H1 (cell line): Measurements from ENCODE around the gene RRP1. TPM values are rescaled to one million over a fixed set of nuclear protein-coding genes. Genes with fewer than 3 reads are reported as not detected.

Source experiments
- ATF2 ChIP-seq: IDR thresholded peaks from 2 replicates; pipeline ENCODE4 v1.6.1; 2012; ENCODE audit warnings: low read length, inconsistent platforms
- BACH1 ChIP-seq: IDR thresholded peaks from 2 replicates; pipeline ENCODE4 v1.6.1; 2012; ENCODE audit warnings: low read length, improper control_type of control experiment
- HDAC6 ChIP-seq: IDR thresholded peaks from one replicate; pipeline ENCODE4 v1.7.1; 2012; ENCODE audit warnings: low read depth, mild to moderate bottlenecking, inconsistent platforms, low read length, moderate library complexity
- KDM4A ChIP-seq: IDR thresholded peaks from one replicate; pipeline ENCODE4 v1.7.1; 2012; ENCODE audit warnings: low read depth, mild to moderate bottlenecking, moderate library complexity, low read length, inconsistent platforms; ENCODE audit not compliant: severe bottlenecking
- RBBP5 ChIP-seq: IDR thresholded peaks from 2 replicates; pipeline ENCODE4 v1.7.1; 2012; ENCODE audit warnings: low read depth, mild to moderate bottlenecking, inconsistent platforms, low read length, moderate library complexity, borderline replicate concordance
- RFX5 ChIP-seq: IDR thresholded peaks from 2 replicates; pipeline ENCODE4 v1.6.1; 2011; ENCODE audit warnings: low read depth, low read length, improper control_type of control experiment, borderline replicate concordance
- RXRA ChIP-seq: IDR thresholded peaks from 2 replicates; pipeline ENCODE4 v1.6.1; 2011; ENCODE audit warnings: low read depth, mild to moderate bottlenecking, low read length, moderate library complexity; ENCODE audit not compliant: insufficient read depth
- TAF7 ChIP-seq: optimal IDR thresholded peaks from 2 replicates; pipeline ENCODE3; 2011; ENCODE audit warnings: low read depth, mild to moderate bottlenecking, inconsistent platforms, low read length, moderate library complexity, borderline replicate concordance
- USF2 ChIP-seq: IDR thresholded peaks from 2 replicates; pipeline ENCODE4 v1.6.1; 2011; ENCODE audit warnings: low read length, improper control_type of control experiment
- ZNF274 ChIP-seq: IDR thresholded peaks from 2 replicates; pipeline ENCODE4 v1.7.0; 2012; ENCODE audit warnings: low read length, borderline replicate concordance; ENCODE audit errors: extremely low read depth
- polyA plus RNA-seq, 7 experiments: library from polyadenylated mRNA; depleted of rRNA in 3 of 7; stranded (reverse) in 5 of 7; unstranded in 2 of 7; fragments of >200 nt in 5 of 7; fragments of 200-250 nt in 2 of 7; gene quantifications; 1 replicate in 5 of 7; 2 replicates in 1 of 7; 4 replicates in 1 of 7; pipeline versions ENCODE4 v1.2.1 to v1.2.3, GENCODE V29; 2011 to 2013; ENCODE audit warnings: missing spikeins in 2 of 7, mixed read lengths in 2 of 7
- total RNA-seq: library from RNA; stranded (reverse); fragmentation: NEBNext Ultra II Directional; extraction: Animal tissue kit (Norgen Biotek cat#: 25700); gene quantifications from 2 replicates; pipeline ENCODE4 v1.2.1, GENCODE V29; 2021

RRP1 gene
- total and polyA plus RNA-seq, 2 of the 8 experiments (the other 6 are each of a cell fraction or from before 2014, with no cell fraction given): 11.6 to 55.2 TPM

GRCh38 chr21:43792406-43792805 lies 3.0 kb downstream of the RRP1 start (continued):
- TF ChIP-seq RXRA (no peak), ATF2 (no peak), USF2 (no peak), BACH1 (no peak), HDAC6 (no peak), RBBP5 (no peak), ZNF274 (no peak), RFX5 (no peak), TAF7 (no peak), KDM4A (no peak)
- TF ChIP-seq, all 59 proteins: peak for 0
